ENCODE results near the gene AKR1C8. TPM values are rescaled to one million over a fixed set of nuclear protein-coding genes. Genes with fewer than 3 reads are reported as not detected.
"Not testable (repeated sequence)": the region's sequence is repeated elsewhere in the genome, so short reads cannot be mapped to it uniquely, and the experiment has no call there.

AKR1C8 gene
- total RNA-seq, 1 donor from 2014 or later, result 0.55 TPM

- Histone ChIP-seq H3K4me1 (no peaks in the 10 kb centered on the region), H3K27me3 (no peaks in the 10 kb centered on the region), H3K4me3 (no peak overlapping the region), H3K27ac (no peak overlapping the region), H3K36me3 (no peaks in the 10 kb centered on the region), H3K9me3 (no peaks in the 10 kb centered on the region)
- no peak for DNase-seq
- intact Hi-C loops (cut with DNase I), result no loop called here
- TF ChIP-seq CTCF (IDR thresholded peaks at IDR 0.05), result no peak
- ATAC-seq, result no peak
These were observed 1.0 kb downstream of the AKR1C8 start for GRCh38 chr10:5183923-5184322.

- not testable (repeated sequence) for ATAC-seq
These were observed 4.4 kb downstream of the AKR1C8 start for GRCh38 chr10:5180503-5180902.

GRCh38 chr10:5175581-5175980 is 9.4 kb downstream of the AKR1C8 start:
- DNase-seq; H3K36me3 ChIP-seq; H3K4me3 ChIP-seq; ATAC-seq; intact Hi-C loops (cut with DNase I); H3K27ac ChIP-seq; H3K4me1 ChIP-seq; H3K9me3 ChIP-seq; H3K27me3 ChIP-seq: not testable (repeated sequence)

More at GRCh38 chr10:5180503-5180902, 4.4 kb downstream of the AKR1C8 start:
- intact Hi-C loops (cut with DNase I); H3K4me1 ChIP-seq; H3K27ac ChIP-seq; H3K27me3 ChIP-seq; H3K9me3 ChIP-seq; H3K36me3 ChIP-seq; H3K4me3 ChIP-seq; DNase-seq: not testable (repeated sequence)

- DNase-seq (no peak), ATAC-seq (no peak)
- Histone ChIP-seq H3K4me3 (no peak overlapping the region), H3K36me3 (no peaks in the 10 kb centered on the region), H3K27me3 (no peaks in the 10 kb centered on the region), H3K4me1 (no peaks in the 10 kb centered on the region), H3K9me3 (peaks cover 15% of the 10 kb centered on the region), H3K27ac (no peak overlapping the region)
- intact Hi-C loops (cut with DNase I), result no loop called here
- TF ChIP-seq CTCF (IDR thresholded peaks at IDR 0.05), result no peak
These were observed 16.0 kb downstream of the AKR1C8 start for GRCh38 chr10:5168897-5169420.

- H3K36me3 ChIP-seq, result no peaks in the 10 kb centered on the region
- ATAC-seq, result no peak
- no peak overlapping the region for H3K27ac ChIP-seq
- DNase-seq, result no peak
- H3K27me3 ChIP-seq, result no peaks in the 10 kb centered on the region
- no peaks in the 10 kb centered on the region for H3K4me1 ChIP-seq
- peaks cover 21% of the 10 kb centered on the region for H3K9me3 ChIP-seq
- TF ChIP-seq CTCF (IDR thresholded peaks at IDR 0.05), result no peak
- no peak overlapping the region for H3K4me3 ChIP-seq
- intact Hi-C loops (cut with DNase I), result no loop called here
These were observed 19.2 kb downstream of the AKR1C8 start for GRCh38 chr10:5165738-5166137.

GRCh38 chr10:5163487-5163886 is 21.5 kb downstream of the AKR1C8 start:
- ATAC-seq (no peak), DNase-seq (no peak)
- H3K27ac ChIP-seq, result no peak overlapping the region
- no peak for TF ChIP-seq CTCF (IDR thresholded peaks at IDR 0.05)
- no peak overlapping the region for H3K4me3 ChIP-seq
- H3K27me3 ChIP-seq, result no peaks in the 10 kb centered on the region
- H3K4me1 ChIP-seq, result no peaks in the 10 kb centered on the region
- H3K9me3 ChIP-seq, result peaks cover 21% of the 10 kb centered on the region
- intact Hi-C loops (cut with DNase I), result no loop called here
- no peaks in the 10 kb centered on the region for H3K36me3 ChIP-seq

GRCh38 chr10:5159126-5159525 is 25.8 kb downstream of the AKR1C8 start:
- intact Hi-C loops (cut with DNase I), result no loop called here
- H3K4me3 ChIP-seq, result no peak overlapping the region
- no peaks in the 10 kb centered on the region for H3K4me1 ChIP-seq
- H3K27ac ChIP-seq, result no peak overlapping the region
- TF ChIP-seq CTCF (IDR thresholded peaks at IDR 0.05), result no peak
- no peak for DNase-seq
- H3K36me3 ChIP-seq, result no peaks in the 10 kb centered on the region
- peaks cover 6% of the 10 kb centered on the region for H3K9me3 ChIP-seq
- ATAC-seq, result no peak
- no peaks in the 10 kb centered on the region for H3K27me3 ChIP-seq
